Myocyte (in vitro differentiated cells): ENCODE measurements around the gene PNLIPRP2. TPM values are rescaled to one million over a fixed set of nuclear protein-coding genes. Genes with fewer than 3 reads are reported as not detected.

ENCODE experiments used
- DNase-seq: peaks from one replicate; pipeline ENCODE4 v3.0.0-alpha.2; 2012; ENCODE audit warnings: low read depth
- total RNA-seq: library from RNA; depleted of rRNA; stranded (reverse); fragments of >200 nt; gene quantifications from 2 replicates; pipeline ENCODE4 v1.2.3, GENCODE V29; 2014

Gene PNLIPRP2
- total RNA-seq, 1 donor from 2014 or later: not detected

GRCh38 chr10:116679351-116679750 is 58.6 kb downstream of the PNLIPRP2 start:
- no peak for DNase-seq

- DNase-seq: no peak
Observed at GRCh38 chr10:116683166-116683565, 62.4 kb downstream of the PNLIPRP2 start.

DNA sequence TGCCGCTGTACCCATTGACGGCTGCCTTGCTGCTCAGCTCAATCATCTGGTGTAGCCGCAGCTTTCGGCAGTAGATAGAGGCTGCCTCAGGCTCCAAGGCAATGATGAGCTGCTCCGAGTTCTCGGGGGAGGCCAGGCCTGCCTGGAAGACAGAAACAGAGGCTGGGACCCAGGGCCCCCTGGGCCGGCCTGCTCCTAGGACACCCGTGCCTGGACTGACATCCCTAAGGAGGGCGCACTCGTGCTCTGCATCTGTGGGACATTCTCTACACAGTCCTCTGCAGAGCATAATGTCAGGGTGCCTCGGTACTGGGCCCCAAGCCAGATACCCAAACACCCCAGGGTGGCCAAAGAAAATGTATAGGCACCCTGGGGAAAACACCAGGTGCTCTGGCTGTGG is 63.1 kb downstream of the PNLIPRP2 start:
- DNase-seq: no peak

DNA sequence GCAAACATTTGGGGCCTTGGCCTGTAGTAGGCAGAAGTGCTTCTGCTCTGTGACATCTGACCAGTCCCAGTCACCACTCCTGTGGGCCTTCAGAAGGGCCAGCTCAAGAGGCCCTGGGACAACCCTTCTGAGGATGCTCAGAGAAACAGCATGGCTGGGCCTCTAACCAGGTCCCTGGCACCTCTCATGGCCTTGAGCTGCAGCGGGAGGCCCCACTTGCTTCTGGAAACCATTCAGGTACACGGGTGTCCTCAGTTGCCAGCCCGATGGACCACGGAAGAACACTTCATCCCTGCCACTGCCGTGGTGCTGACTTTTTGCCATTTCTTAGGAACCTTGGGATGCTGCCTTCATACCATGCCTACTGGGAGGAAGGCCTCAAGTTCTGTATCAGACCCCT is 64.0 kb downstream of the PNLIPRP2 start:
- DNase-seq: no peak

- no peak for DNase-seq
Observed at GRCh38 chr10:116685807-116686206, 65.1 kb downstream of the PNLIPRP2 start.

GRCh38 chr10:116686632-116687031 is 65.9 kb downstream of the PNLIPRP2 start:
- DNase-seq: no peak

GRCh38 chr10:116687633-116688032 is 66.9 kb downstream of the PNLIPRP2 start:
- DNase-seq: no peak

- DNase-seq: peak; percentile 77
Observed at GRCh38 chr10:116688241-116688711, 67.5 kb downstream of the PNLIPRP2 start.

DNA sequence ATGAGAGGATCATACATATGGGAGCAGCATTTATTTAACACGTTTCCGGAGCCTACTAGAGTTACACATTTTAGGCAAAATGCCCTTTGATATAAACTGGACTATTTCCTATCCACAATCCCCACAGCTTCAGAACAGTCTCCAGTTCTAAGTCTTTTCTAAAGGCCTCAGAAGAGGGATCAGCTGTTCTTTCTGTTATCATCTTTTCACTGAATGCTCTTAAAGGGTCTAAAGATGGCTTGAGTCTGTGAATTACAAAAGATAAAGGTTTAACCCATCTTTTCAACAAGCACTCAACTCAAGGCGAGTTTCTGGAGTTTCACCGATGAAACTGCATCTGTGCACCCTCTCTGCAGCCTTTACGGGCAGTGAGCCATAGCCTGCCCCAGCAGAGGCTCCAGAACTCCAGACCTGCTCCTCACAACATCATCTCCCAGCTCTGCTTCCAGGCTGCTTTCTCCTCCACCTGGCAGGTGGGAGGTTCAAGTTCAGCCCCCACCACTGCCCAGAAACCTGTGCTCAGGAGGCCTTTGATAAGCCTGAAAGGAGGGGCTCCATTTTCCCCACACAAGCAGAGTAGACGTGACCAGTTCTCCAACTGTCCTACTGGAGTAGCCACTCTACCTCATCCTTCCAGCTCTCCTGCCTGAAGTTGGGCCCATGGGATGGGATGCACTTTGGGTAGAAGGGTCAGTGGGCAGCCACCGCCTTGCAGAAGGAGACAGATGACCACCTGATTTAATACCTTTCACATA is 68.2 kb downstream of the PNLIPRP2 start:
- no peak for DNase-seq

GRCh38 chr10:116689744-116690143 is 69.0 kb downstream of the PNLIPRP2 start:
- no peak for DNase-seq

DNA sequence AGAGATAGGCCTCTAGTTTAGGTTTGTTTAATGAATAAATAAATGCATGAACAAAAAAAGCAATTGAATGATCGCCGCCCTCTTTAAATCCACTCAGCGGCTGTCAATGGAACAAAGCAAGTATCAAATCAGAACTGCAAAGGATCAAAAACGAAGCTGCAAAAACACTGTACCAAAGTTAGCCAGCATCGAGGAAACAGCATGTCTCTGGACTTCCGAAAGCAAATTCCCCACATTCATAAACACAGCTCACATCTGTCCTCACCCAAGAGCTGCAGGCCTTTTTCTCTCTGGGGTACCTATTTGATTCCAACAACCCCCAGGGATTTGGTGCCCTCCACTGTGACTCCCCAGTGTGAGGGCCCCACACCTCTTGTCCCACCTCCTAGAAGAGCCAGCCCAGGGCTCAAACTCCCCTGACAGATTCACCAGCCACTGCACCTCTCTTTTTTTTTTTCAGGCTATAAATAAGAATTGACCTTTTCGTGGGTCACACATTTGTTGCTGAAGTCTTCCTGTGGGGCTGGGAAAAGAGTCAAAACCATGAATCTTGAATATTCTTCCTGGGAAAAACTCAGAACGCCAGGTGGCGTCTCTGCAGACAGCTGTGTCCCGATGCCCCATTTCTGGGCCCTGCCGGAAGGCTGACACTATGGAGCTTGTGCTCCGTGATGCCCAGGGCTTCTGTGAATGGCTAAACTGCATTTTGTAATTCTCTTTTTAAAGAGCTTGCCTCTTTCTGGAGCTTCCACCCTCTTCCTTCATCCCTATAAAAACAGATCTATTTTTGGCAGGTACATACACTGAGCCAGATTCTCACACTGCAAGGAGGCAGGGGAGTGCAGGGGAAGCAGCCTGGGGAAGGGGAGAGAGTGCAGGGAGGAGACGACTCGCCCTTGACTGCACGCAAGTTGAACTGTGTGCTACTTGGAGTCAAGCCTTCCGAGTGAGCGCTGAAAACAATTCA is 69.9 kb downstream of the PNLIPRP2 start:
- DNase-seq: peak; percentile 28

- DNase-seq: peak; percentile 50
Observed at GRCh38 chr10:116691635-116692034, 70.9 kb downstream of the PNLIPRP2 start.

DNA sequence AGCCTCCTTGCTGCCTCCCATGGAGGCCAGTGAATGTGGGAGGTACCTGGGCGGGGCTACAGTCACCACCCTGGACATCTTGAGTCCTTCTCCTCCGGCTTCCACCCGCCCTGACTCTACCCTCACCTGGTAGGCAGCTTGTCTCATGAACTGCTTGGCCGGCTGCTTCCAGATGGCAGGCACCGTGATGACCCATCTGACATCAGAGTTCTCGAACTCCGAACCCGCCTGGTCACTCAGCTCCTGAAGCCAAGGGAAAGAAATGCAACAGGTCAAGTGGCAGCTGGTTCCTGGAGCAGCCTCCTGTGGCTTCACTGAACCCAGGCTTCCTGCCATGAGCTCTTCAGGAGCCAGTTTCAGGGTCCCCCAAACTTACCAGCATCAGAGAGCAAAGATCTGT is 71.5 kb downstream of the PNLIPRP2 start:
- DNase-seq: no peak

- DNase-seq: no peak
Observed at GRCh38 chr10:116694243-116694926, 73.6 kb downstream of the PNLIPRP2 start.

Other genes with a start within 250 kb of the PNLIPRP2 start
- 0.56 and 0.99 TPM in 2 replicates for gene PNLIPRP3, start 193.1 kb upstream of the PNLIPRP2 start, total RNA-seq
- not detected in 2 replicates for gene PNLIP, start 75.0 kb upstream of the PNLIPRP2 start, total RNA-seq
- not detected in 2 replicates for gene PNLIPRP1, start 30.0 kb upstream of the PNLIPRP2 start, total RNA-seq
- gene HSPA12A, start 121.6 kb downstream of the PNLIPRP2 start, total RNA-seq: 5.4 and 7.8 TPM in 2 replicates
- 0.19 TPM in 1 of 2 replicates, not detected in the other for gene ENO4, start 228.5 kb downstream of the PNLIPRP2 start, total RNA-seq